Measurements from ENCODE around the gene TP63. TPM values are rescaled to one million over a fixed set of nuclear protein-coding genes. Genes with fewer than 3 reads are reported as not detected.
A peak's percentile ranks its signal among the peaks of the same experiment; 100 is the strongest.
"Not testable (repeated sequence)": the region's sequence is repeated elsewhere in the genome, so short reads cannot be mapped to it uniquely, and the experiment has no call there.

Gene TP63
- under 1 TPM in 3 of 6 donors, not detected in 3; 0.10 to 0.71 (median 0.21) TPM for polyA plus RNA-seq (ENCODE audit: low read depth in 6 of 6)

DNA sequence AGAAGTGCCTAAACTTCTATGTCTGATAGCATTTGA, at the start of gene TP63:
TP63 (plus strand) TSS at position 17 of the 36 bp plus-strand sequence. CDS start 127 bp downstream, outside the sequence.
- Mint-ChIP-seq H3K27ac (peak within 1 kb of the TSS in 2 of 6 donors; percentile 11 to 24), H3K27me3 (no peaks in the 10 kb centered on the region), H3K36me3 (no peaks in the 10 kb centered on the region), H3K9me3 (peaks cover 0 to 2% (median 0%) of the 10 kb centered on the region in 7 donors), H3K4me3 (peak within 1 kb of the TSS in 3 of 8 donors; percentile 13 to 32 (median 18)), H3K4me1 (no peaks in the 10 kb centered on the region)
- DNase-seq (no peak), ATAC-seq (ENCODE audit: low read depth in 2 of 2) (no peak)

- H3K27ac Mint-ChIP-seq = no peak overlapping the region
- ATAC-seq (ENCODE audit: low read depth in 2 of 2) = no peak
- H3K36me3 Mint-ChIP-seq = no peaks in the 10 kb centered on the region
- no peaks in the 10 kb centered on the region for H3K27me3 Mint-ChIP-seq
- no peak overlapping the region for H3K4me3 Mint-ChIP-seq
- DNase-seq = no peak
- H3K4me1 Mint-ChIP-seq = no peaks in the 10 kb centered on the region
- peaks cover 0 to 6% (median 0%) of the 10 kb centered on the region in 7 donors for H3K9me3 Mint-ChIP-seq
Observed at GRCh38 chr3:189582179-189582578, 49.0 kb upstream of the TP63 start.

- DNase-seq (no peak), ATAC-seq (ENCODE audit: low read depth in 2 of 2) (no peak)
- Mint-ChIP-seq H3K36me3 (no peaks in the 10 kb centered on the region), H3K4me3 (no peak overlapping the region), H3K4me1 (no peaks in the 10 kb centered on the region), H3K27me3 (no peaks in the 10 kb centered on the region), H3K9me3 (no peaks in the 10 kb centered on the region), H3K27ac (no peak overlapping the region)
Observed at GRCh38 chr3:189584645-189585044, 46.5 kb upstream of the TP63 start.

- no peak for ATAC-seq (ENCODE audit: low read depth in 2 of 2)
- DNase-seq = no peak
- Mint-ChIP-seq H3K27me3 (no peaks in the 10 kb centered on the region), H3K27ac (peak overlapping the region in 1 of 6 donors; percentile 10), H3K36me3 (no peaks in the 10 kb centered on the region), H3K4me1 (no peaks in the 10 kb centered on the region), H3K4me3 (no peak overlapping the region), H3K9me3 (peaks cover 0 to 4% (median 0%) of the 10 kb centered on the region in 7 donors)
Observed at GRCh38 chr3:189586941-189587663, 44.1 kb upstream of the TP63 start.

DNA sequence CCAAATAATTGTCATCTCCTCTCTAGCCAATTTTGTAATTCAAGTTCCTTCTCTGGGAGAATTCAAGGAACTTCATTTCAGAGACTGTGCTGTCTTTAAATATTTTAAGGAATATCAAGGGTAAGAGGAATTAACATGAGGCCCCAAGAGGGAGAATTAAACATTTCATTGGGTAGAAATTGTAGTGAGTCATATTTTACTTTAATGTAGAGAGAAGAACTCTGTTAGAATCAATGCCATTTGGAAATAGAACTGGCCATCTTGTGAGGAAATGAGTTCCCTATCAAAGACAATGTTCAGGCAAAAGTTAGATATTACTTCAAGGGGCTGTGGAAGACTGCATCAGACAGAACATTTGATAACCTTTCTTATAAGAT, 43.5 kb upstream of the TP63 start:
- Mint-ChIP-seq H3K9me3 (peaks cover 0 to 4% (median 0%) of the 10 kb centered on the region in 7 donors), H3K27ac (no peak overlapping the region), H3K36me3 (no peaks in the 10 kb centered on the region), H3K27me3 (no peaks in the 10 kb centered on the region), H3K4me1 (no peaks in the 10 kb centered on the region), H3K4me3 (no peak overlapping the region)
- DNase-seq (no peak), ATAC-seq (ENCODE audit: low read depth in 2 of 2) (no peak)

DNA sequence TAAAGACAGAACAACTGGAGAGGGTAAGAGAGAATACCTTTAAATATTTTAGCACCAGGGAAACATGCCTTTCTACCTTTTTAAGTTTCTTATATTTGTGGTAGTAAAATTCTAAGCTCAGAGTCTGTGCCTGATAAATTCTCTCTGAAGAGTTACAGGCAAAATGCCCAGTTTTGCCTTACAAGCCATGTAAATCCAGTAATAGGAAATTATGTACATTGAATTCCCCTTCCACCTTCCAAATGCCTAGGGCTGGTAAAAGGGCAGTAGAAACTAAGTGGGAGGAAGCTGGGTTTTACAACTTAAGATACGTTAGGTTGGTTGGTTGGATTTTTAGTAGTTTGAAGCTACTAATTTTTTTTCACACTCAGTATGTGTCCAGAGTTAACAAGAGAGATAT, 43.1 kb upstream of the TP63 start:
- Mint-ChIP-seq H3K27ac (no peak overlapping the region), H3K9me3 (peaks cover 0 to 4% (median 0%) of the 10 kb centered on the region in 7 donors), H3K27me3 (no peaks in the 10 kb centered on the region), H3K4me3 (no peak overlapping the region), H3K4me1 (no peaks in the 10 kb centered on the region), H3K36me3 (no peaks in the 10 kb centered on the region)
- DNase-seq (no peak), ATAC-seq (ENCODE audit: low read depth in 2 of 2) (no peak)

- Mint-ChIP-seq H3K4me1 (no peaks in the 10 kb centered on the region), H3K27me3 (no peaks in the 10 kb centered on the region), H3K36me3 (no peaks in the 10 kb centered on the region), H3K9me3 (peaks cover 0 to 4% (median 0%) of the 10 kb centered on the region in 7 donors), H3K27ac (no peak overlapping the region), H3K4me3 (no peak overlapping the region)
- ATAC-seq (ENCODE audit: low read depth in 2 of 2) = no peak
- DNase-seq = no peak
Observed at GRCh38 chr3:189588475-189589178, 42.6 kb upstream of the TP63 start.

DNA sequence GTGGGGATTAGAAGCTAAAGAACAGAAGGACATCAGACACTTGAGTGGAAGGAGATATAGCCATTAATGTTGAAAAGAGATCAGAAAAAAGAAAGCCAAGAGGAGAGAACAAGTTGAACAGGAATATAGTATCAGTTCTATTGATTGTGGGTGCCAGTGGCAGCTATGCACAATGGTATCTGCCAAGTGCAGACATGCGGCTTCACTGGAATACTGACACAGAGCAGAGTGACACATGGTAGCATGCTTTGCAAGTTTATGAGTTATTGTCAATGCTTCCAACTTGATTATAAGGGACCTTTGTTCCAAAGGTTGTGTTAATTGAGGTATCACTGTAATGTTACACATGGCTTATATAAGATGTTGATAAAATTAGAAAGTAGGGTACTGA, 42.0 kb upstream of the TP63 start:
- Mint-ChIP-seq H3K27me3 (no peaks in the 10 kb centered on the region), H3K36me3 (no peaks in the 10 kb centered on the region), H3K4me3 (no peak overlapping the region), H3K27ac (no peak overlapping the region), H3K4me1 (no peaks in the 10 kb centered on the region), H3K9me3 (peaks cover 0 to 4% (median 0%) of the 10 kb centered on the region in 7 donors)
- DNase-seq (no peak), ATAC-seq (ENCODE audit: low read depth in 2 of 2) (no peak)

DNA sequence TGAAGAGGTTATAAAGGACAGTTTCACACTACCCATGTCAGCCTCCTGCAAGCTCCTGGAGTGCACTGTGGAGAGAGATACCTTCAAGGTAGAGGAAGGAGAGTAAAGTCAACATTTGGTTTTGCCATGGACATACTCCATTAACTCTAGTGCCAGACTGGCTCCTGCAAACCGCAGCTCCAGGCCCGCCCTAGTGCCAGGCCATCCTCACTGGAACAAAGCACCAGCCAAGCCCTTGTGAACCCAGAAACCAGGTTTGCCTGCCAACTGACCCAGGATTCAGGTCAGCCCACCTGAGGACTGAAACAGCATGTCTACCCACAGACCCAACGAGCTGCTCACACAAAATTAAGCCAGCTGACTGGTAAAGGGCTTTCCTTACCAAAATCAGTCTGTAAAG, 41.0 kb upstream of the TP63 start:
- Mint-ChIP-seq H3K27ac (no peak overlapping the region), H3K9me3 (peaks cover 0 to 4% (median 0%) of the 10 kb centered on the region in 7 donors), H3K36me3 (no peaks in the 10 kb centered on the region), H3K4me1 (no peaks in the 10 kb centered on the region), H3K4me3 (no peak overlapping the region), H3K27me3 (no peaks in the 10 kb centered on the region)
- DNase-seq = no peak
- no peak for ATAC-seq (ENCODE audit: low read depth in 2 of 2)

DNA sequence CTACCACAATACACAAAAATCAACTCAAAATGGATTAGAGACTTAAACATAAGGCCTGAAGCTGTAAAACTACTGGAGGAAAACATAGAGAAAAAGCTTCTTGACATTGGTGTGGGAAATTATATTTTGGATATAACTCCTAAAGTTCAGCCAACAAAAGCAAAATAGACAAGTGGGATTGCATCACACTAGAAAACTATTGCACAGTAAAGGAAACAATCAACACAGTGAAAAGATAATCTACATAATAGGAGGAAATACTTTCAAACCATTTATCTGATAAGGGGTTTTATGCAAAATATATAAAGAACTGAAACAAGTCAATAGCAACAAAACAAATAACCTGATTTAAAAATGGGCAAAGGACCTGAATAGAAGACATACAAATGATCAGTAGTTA, 37.6 kb upstream of the TP63 start:
- DNase-seq (no peak), ATAC-seq (ENCODE audit: low read depth in 2 of 2) (no peak)
- Mint-ChIP-seq H3K9me3 (peaks cover 0 to 5% (median 0%) of the 10 kb centered on the region in 7 donors), H3K36me3 (no peaks in the 10 kb centered on the region), H3K4me1 (no peaks in the 10 kb centered on the region), H3K27ac (no peak overlapping the region), H3K27me3 (no peaks in the 10 kb centered on the region), H3K4me3 (no peak overlapping the region)

DNA sequence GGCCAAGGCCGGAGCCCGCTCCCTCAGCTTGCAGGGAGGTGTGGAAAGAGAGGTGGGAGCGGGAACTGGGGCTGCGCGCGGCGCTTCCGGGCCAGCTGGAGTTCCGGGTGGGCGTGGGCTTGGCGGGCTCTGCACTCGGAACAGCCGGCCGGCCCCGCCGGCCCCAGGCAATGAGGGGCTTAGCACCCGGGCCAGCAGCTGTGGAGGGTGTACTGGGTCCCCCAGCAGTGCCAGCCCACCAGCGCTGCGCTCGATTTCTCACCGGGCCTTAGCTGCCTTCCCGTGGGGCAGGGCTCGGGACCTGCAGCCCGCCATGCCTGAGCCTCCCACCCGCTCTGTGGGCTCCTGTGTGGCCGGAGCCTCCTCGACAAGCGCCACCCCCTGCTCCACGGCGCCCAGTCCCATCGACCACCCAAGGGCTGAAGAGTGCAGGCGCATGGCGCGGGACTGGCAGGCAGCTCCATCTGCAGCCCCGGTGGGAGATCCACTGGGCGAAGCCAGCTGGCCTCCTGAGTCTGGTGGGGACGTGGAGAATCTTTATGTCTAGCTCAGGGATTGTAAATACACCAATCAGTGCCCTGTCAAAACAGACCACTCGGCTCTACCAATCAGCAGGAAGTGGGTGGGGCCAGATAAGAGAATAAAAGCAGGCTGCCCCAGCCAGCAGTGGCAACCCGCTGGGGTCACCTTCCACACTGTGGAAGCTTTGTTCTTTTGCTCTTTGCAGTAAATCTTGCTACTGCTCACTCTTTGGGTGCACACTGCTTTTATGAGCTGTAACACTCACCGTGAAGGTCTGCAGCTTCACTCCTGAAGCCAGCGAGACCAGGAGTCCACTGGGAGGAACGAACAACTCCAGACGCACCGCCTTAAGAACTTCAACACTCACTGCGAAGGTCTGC, 34.9 kb upstream of the TP63 start:
- DNase-seq; H3K4me1 Mint-ChIP-seq; H3K4me3 Mint-ChIP-seq; H3K27ac Mint-ChIP-seq; H3K36me3 Mint-ChIP-seq; ATAC-seq (ENCODE audit: low read depth in 2 of 2); H3K9me3 Mint-ChIP-seq; H3K27me3 Mint-ChIP-seq: not testable (repeated sequence)

- no peaks in the 10 kb centered on the region for H3K27me3 Mint-ChIP-seq
- H3K36me3 Mint-ChIP-seq = no peaks in the 10 kb centered on the region
- no peaks in the 10 kb centered on the region for H3K4me1 Mint-ChIP-seq
- no peak for ATAC-seq (ENCODE audit: low read depth in 2 of 2)
- H3K27ac Mint-ChIP-seq = no peak overlapping the region
- H3K4me3 Mint-ChIP-seq = no peak overlapping the region
- H3K9me3 Mint-ChIP-seq = peaks cover 0 to 5% (median 0%) of the 10 kb centered on the region in 7 donors
- no peak for DNase-seq
Observed at GRCh38 chr3:189597918-189598317, 33.3 kb upstream of the TP63 start.

DNA sequence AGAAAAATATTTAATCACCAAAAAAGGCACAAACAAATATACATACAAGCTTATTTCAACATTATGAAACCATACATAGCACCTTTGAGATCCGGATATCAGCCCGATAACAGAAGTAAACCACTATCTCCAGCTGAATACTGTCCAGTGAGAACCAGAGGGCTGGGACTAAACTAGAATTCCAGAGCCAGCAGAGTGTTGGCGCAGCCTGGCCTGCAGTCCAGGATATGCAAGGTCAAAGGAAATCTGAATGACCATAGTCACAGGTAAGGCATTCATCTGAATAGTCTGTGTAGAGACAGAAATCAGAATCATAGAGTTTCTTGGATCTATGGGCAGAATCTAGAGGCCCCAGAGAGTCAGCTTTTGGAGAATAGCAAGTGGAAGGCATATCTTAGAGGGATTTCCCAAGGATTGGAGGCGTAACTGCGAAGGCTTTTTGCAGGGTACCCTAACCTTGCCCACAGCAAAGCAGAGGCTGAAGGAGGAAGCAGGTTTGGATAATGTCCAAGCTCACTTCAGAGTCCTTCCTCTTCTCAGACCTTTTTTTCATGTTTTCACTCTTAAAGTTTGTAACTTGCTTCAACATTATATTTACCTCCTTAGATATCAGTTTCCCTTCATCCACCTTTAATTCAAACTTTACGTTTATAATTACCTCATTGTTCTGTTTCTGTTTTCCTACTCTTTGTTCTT, 32.5 kb upstream of the TP63 start:
- peaks cover 0 to 5% (median 0%) of the 10 kb centered on the region in 7 donors for H3K9me3 Mint-ChIP-seq
- H3K36me3 Mint-ChIP-seq = no peaks in the 10 kb centered on the region
- no peaks in the 10 kb centered on the region for H3K27me3 Mint-ChIP-seq
- DNase-seq = no peak
- no peak overlapping the region for H3K27ac Mint-ChIP-seq
- H3K4me1 Mint-ChIP-seq = no peaks in the 10 kb centered on the region
- H3K4me3 Mint-ChIP-seq = no peak overlapping the region
- no peak for ATAC-seq (ENCODE audit: low read depth in 2 of 2)
